Measurements from ENCODE around the gene UBQLN1.

DNA sequence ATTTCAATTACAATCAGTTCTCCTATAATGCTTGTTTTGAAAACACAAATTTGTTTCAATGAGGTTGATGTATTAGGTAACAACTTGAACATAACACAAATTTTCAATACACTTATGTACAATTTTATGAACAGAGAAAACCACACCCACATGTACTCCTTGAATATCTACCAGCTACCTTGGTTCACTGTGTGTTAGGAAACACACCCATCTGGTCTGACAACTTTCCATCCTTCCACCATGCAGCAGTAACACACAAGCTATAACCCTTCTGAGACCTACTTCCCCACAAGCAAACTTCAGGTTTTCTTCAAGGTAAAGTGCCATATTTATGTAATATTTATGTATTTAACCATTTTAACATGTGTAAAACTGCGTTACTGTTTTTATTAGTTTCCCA lies 36.4 kb upstream of the UBQLN1 start:
- TF ChIP-seq ZNF274 (IDR thresholded peaks at IDR 0.05; ENCODE audit: low read depth, low read length) (no peak), YY1 (IDR thresholded peaks at IDR 0.05; ENCODE audit: insufficient read depth, insufficient read length) (no peak)

Data from NT2/D1 (cell line).